ENCODE results near the gene ALPK3.

The ALPK3 gene

GRCh38 chr15:84824260-84825007 is 7.3 kb downstream of the ALPK3 start:
- no peak for DNase-seq (ENCODE audit: low spot score)

- peak; percentile 50 for DNase-seq (ENCODE audit: low spot score)
Measured at GRCh38 chr15:84826369-84826823, 9.2 kb downstream of the ALPK3 start.

GRCh38 chr15:84827246-84827645 is 10.1 kb downstream of the ALPK3 start:
- DNase-seq (ENCODE audit: low spot score): no peak

- DNase-seq (ENCODE audit: low spot score): no peak
Measured at GRCh38 chr15:84828086-84828908, 11.1 kb downstream of the ALPK3 start.

GRCh38 chr15:84829428-84829827 is 12.3 kb downstream of the ALPK3 start:
- DNase-seq (ENCODE audit: low spot score): no peak

- DNase-seq (ENCODE audit: low spot score): no peak
Measured at GRCh38 chr15:84830036-84830435, 12.9 kb downstream of the ALPK3 start.

GRCh38 chr15:84831028-84831427 is 13.9 kb downstream of the ALPK3 start:
- DNase-seq (ENCODE audit: low spot score): no peak

- no peak for DNase-seq (ENCODE audit: low spot score)
Measured at GRCh38 chr15:84831613-84832012, 14.5 kb downstream of the ALPK3 start.

GRCh38 chr15:84832448-84833040 is 15.4 kb downstream of the ALPK3 start:
- no peak for DNase-seq (ENCODE audit: low spot score)

GRCh38 chr15:84833447-84834228 is 16.5 kb downstream of the ALPK3 start:
- DNase-seq (ENCODE audit: low spot score): peak; percentile 89

- DNase-seq (ENCODE audit: low spot score): no peak
Measured at GRCh38 chr15:84834229-84834955, 17.2 kb downstream of the ALPK3 start.

- DNase-seq (ENCODE audit: low spot score): no peak
Measured at GRCh38 chr15:84834969-84835368, 17.8 kb downstream of the ALPK3 start.

GRCh38 chr15:84835661-84836337 is 18.6 kb downstream of the ALPK3 start:
- DNase-seq (ENCODE audit: low spot score): no peak

GRCh38 chr15:84836844-84837243 is 19.7 kb downstream of the ALPK3 start:
- DNase-seq (ENCODE audit: low spot score): no peak

- DNase-seq (ENCODE audit: low spot score): no peak
Measured at GRCh38 chr15:84839714-84840113, 22.6 kb downstream of the ALPK3 start.

- no peak for DNase-seq (ENCODE audit: low spot score)
Measured at GRCh38 chr15:84840255-84840654, 23.1 kb downstream of the ALPK3 start.

GRCh38 chr15:84840741-84841429 is 23.7 kb downstream of the ALPK3 start:
- DNase-seq (ENCODE audit: low spot score): peak; percentile 82

GRCh38 chr15:84842781-84843180 is 25.6 kb downstream of the ALPK3 start:
- DNase-seq (ENCODE audit: low spot score): no peak

- peak; percentile 44 for DNase-seq (ENCODE audit: low spot score)
Measured at GRCh38 chr15:84844964-84845363, 27.8 kb downstream of the ALPK3 start.

- DNase-seq (ENCODE audit: low spot score): peak; percentile 66
Measured at GRCh38 chr15:84845631-84846030, 28.5 kb downstream of the ALPK3 start.
